ENCODE results near the gene PPIP5K2. TPM values are rescaled to one million over a fixed set of nuclear protein-coding genes. Genes with fewer than 3 reads are reported as not detected.

Gene PPIP5K2
- total and polyA plus RNA-seq, 2 of the 8 experiments (the other 6 are each of a cell fraction or from before 2014, with no cell fraction given) = 14.8 to 46.6 TPM

DNA sequence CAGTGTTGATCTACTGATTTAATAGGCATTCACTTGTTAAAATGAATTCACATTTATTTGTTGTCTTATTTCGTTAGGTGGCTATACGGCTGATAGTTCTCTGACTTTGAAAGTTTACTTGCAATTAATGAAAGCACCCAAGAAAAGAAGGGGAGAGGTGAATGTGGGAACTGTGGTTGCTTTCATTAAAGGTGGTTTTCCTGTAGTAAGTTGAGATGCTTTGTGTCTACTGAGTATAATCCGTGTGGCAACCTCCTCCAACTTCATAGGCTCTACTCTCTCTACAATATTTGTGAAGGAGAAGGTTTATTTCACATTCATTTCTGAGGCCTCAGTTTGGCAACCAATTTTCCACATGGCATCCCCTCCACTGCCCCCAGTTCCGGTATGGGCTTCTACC, 125.7 kb downstream of the PPIP5K2 start (continued):
- TF ChIP-seq EZH2 (IDR thresholded peaks at IDR 0.05; ENCODE audit: low read depth, low read length, severe bottlenecking) = no peak
- no peak for TF ChIP-seq RFX5 (IDR thresholded peaks at IDR 0.05; ENCODE audit: borderline replicate concordance, low read depth, low read length)

All from H1 (cell line).